MM.1S (cell line): Measurements from ENCODE around the gene DUSP28.

ENCODE experiments used
- CTCF ChIP-seq: fragments of 300-600 bp; sonication (generic); IDR thresholded peaks from 2 replicates; pipeline ENCODE4 v1.5.1; 2016; ENCODE audit warnings: antibody characterized with exemption, low read length, mixed read lengths
- EZH2 ChIP-seq: fragments of 300-600 bp; sonication (generic); optimal IDR thresholded peaks from 2 replicates; pipeline ENCODE3; 2017; ENCODE audit warnings: low read depth, mild to moderate bottlenecking, antibody characterized with exemption, low read length, mixed read lengths

GRCh38 chr2:240586919-240587800, 27.0 kb downstream of the DUSP28 start:
- TF ChIP-seq CTCF (no peak), EZH2 (no peak)
